BE2C (cell line): ENCODE results near the gene ADAMTSL3.
"Not testable (repeated sequence)": the region's sequence is repeated elsewhere in the genome, so short reads cannot be mapped to it uniquely, and the experiment has no call there.

Experiments used
- DNase-seq: peaks from one replicate; pipeline ENCODE4 v3.0.0-alpha.2; 2020
- H3K27me3 ChIP-seq: fragments of 250-450 bp; sonication (Bioruptor Pico); 2 replicates; pipeline ENCODE4 v1.5.1; 2020; ENCODE audit warnings: mild to moderate bottlenecking
- H3K36me3 ChIP-seq: fragments of 250-450 bp; sonication (Bioruptor Pico); 2 replicates; pipeline ENCODE4 v1.5.1; 2020; ENCODE audit warnings: mild to moderate bottlenecking
- H3K4me1 ChIP-seq: fragments of 250-450 bp; sonication (Bioruptor Pico); 2 replicates; pipeline ENCODE4 v1.5.1; 2020
- H3K4me3 ChIP-seq: 2 replicates; pipeline ENCODE4 v1.5.1; 2011; ENCODE audit warnings: low read depth, low read length
- H3K9me3 ChIP-seq: fragments of 250-450 bp; sonication (Bioruptor Pico); 2 replicates; pipeline ENCODE4 v1.5.1; 2020
- TF ChIP-seq, protein P1 (sequence below): IDR thresholded peaks from 2 replicates; pipeline ENCODE4 v1.5.1; 2012; ENCODE audit warnings: mild to moderate bottlenecking, low read depth, low read length

ADAMTSL3 gene

DNA sequence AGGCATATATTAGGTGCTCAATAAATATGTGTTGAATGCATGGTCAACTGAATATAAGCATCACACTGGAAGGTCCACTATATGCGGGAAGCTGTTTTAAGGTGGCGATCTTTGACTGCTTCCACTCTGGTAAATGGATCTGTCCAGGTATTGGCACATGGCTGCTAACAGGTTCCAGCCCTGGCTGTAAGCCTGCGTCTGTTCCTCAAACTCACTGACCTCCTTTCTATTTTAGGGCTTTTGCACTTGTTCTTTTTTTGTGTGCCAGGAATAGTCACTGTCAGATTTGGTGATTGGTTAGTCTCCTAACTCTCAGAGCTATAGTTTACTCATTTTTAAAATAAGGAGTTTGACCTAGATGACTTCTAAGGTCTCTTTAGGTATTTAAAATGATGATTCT, 46.2 kb downstream of the ADAMTSL3 start:
- Histone ChIP-seq H3K4me1 (no peaks in the 10 kb centered on the region), H3K9me3 (no peaks in the 10 kb centered on the region), H3K4me3 (no peak overlapping the region), H3K36me3 (no peaks in the 10 kb centered on the region), H3K27me3 (no peaks in the 10 kb centered on the region; the same call in 1 of the 2 replicates)
- TF ChIP-seq, protein P1, sequence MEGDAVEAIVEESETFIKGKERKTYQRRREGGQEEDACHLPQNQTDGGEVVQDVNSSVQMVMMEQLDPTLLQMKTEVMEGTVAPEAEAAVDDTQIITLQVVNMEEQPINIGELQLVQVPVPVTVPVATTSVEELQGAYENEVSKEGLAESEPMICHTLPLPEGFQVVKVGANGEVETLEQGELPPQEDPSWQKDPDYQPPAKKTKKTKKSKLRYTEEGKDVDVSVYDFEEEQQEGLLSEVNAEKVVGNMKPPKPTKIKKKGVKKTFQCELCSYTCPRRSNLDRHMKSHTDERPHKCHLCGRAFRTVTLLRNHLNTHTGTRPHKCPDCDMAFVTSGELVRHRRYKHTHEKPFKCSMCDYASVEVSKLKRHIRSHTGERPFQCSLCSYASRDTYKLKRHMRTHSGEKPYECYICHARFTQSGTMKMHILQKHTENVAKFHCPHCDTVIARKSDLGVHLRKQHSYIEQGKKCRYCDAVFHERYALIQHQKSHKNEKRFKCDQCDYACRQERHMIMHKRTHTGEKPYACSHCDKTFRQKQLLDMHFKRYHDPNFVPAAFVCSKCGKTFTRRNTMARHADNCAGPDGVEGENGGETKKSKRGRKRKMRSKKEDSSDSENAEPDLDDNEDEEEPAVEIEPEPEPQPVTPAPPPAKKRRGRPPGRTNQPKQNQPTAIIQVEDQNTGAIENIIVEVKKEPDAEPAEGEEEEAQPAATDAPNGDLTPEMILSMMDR, result no peak
- no peak for DNase-seq

DNA sequence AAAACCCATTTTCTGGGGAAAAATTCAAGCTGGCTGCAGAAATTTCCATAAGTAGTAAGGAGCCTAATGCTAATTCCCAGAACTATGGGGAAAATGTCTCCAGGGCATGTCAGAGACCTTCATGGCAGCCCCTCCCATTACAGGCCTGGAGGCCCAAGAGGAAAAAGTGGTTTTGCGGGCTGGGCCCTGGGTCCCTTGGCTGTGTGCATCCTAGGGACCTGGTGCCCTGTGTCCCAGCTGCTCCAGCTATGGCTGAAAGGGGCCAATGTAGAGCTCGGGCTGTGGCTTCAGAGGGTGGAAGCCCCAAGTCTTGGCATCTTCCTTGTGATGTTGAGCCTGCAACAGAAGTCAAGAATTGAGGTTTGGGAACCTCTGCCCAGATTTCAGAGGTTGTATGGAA, 48.4 kb downstream of the ADAMTSL3 start:
- H3K36me3 ChIP-seq, H3K4me1 ChIP-seq, DNase-seq, H3K9me3 ChIP-seq, H3K27me3 ChIP-seq, H3K4me3 ChIP-seq: not testable (repeated sequence)

DNA sequence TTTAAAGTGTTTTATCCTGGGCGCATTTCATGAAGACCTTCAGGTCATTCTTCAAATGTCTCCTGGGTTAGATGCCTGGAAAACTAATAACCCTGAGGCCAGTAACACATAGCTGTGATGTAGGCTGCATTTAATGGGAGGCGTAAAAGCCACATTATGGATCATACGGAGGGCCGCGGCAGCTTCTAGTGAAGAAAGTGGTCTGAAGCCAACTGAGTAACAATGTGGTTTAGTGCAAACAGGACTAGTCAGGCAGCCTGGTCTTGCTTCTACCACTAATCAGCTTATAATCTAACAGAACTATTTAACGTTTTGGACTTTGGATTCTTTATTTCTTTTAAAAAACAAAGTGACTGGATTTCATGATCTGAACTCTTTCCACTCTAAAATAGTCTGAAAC, 54.4 kb downstream of the ADAMTSL3 start:
- DNase-seq, result no peak
- TF ChIP-seq, protein P1, result no peak

DNA sequence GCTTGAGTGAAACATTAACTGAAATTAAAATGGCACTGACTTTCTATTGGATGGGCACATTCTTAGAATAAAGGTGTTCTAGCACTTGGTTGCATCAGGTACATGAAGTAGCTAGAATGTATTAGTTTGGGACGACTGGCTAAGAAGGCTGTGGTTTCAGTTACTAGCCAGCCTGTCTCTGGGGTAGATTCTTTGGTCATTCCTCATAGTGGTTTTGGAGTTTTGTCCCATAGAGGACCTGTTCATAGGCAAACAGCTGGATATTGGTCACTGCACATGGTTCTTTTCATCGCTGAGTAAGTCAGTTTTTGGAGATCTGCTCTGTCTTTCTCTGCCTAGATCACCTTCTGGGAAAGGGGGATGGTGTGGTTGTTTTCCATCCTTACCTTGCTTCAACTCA, 55.3 kb downstream of the ADAMTSL3 start:
- Histone ChIP-seq H3K9me3 (no peaks in the 10 kb centered on the region), H3K27me3 (peaks cover 2% of the 10 kb centered on the region), H3K36me3 (no peaks in the 10 kb centered on the region), H3K4me3 (no peak overlapping the region), H3K4me1 (no peaks in the 10 kb centered on the region)
- TF ChIP-seq, protein P1, result no peak
- no peak for DNase-seq

More for the DNA sequence above, 54.4 kb downstream of the ADAMTSL3 start:
- no peak overlapping the region for H3K4me3 ChIP-seq
- H3K9me3 ChIP-seq, result no peaks in the 10 kb centered on the region
- peaks cover 2% of the 10 kb centered on the region for H3K27me3 ChIP-seq
- H3K4me1 ChIP-seq, result no peaks in the 10 kb centered on the region
- H3K36me3 ChIP-seq, result no peaks in the 10 kb centered on the region

DNA sequence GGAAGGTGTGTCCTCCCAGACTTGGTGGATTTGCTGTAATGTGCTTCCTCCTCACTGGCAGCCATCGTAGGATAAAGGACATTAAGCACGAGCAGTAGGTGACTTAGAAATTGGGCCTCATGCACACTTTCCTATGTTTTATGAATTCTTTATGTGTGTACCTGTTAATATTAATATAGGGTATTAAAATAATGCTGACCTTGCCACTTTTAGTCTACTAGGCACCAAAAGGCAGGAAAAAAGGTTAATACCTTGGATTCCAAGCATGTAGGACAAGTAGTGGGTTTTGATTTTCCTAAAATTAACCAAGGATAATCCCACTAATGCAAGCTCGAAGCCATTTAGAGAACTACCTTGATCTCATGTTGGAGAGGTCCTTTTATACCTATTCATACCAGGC, 55.9 kb downstream of the ADAMTSL3 start:
- H3K27me3 ChIP-seq, result peaks cover 2% of the 10 kb centered on the region

DNA sequence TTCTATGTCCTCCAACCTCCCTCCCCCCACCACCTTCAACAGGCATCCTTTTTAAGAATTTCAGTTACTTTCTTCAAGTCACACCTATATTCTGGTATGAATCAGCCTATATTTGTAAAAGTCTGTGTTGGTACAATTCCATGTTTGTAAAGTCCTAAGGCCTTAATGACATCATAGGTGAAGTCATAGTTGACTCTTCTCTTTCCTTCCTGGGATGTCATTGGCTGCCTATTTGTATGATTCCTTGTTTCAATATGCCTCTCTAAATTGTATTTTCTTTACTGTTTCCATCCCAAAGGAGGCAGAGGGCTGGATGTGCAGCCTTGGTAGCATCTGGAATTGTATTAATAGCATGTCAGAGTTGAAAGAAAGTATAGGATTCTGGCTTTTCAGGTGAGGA, 56.5 kb downstream of the ADAMTSL3 start:
- peaks cover 2% of the 10 kb centered on the region; the same call in 1 of the 2 replicates for H3K27me3 ChIP-seq
- TF ChIP-seq, protein P1, result no peak

More for the DNA sequence above, 55.9 kb downstream of the ADAMTSL3 start:
- H3K4me3 ChIP-seq, result no peak overlapping the region
- no peaks in the 10 kb centered on the region for H3K4me1 ChIP-seq
- no peaks in the 10 kb centered on the region for H3K36me3 ChIP-seq
- H3K9me3 ChIP-seq, result no peaks in the 10 kb centered on the region
- no peak for DNase-seq
- TF ChIP-seq, protein P1, result no peak

DNA sequence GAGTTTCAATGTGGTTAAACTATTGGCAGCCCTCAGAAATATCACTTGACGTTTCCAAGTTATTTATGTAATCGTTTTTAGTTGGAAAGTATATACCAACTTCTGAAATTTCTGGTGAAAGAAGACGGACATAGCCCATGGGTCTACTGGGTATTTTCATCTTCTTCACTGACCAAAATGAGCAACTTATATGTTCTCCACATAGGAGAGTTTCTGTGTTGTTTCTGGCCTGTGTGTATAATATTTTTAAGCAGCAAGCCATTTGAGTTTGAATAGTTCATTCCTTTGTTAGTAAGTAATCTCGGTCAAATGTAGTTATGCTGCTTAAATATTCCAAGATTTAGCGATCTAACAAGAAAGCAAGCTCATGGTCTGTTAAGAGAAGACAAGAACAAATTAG, 57.3 kb downstream of the ADAMTSL3 start:
- TF ChIP-seq, protein P1, result no peak
- H3K4me3 ChIP-seq, result no peak overlapping the region
- H3K4me1 ChIP-seq, result no peaks in the 10 kb centered on the region
- no peaks in the 10 kb centered on the region for H3K36me3 ChIP-seq
- no peak for DNase-seq
- no peaks in the 10 kb centered on the region for H3K9me3 ChIP-seq
- peaks cover 2% of the 10 kb centered on the region; the same call in 1 of the 2 replicates for H3K27me3 ChIP-seq

More for the DNA sequence above, 56.5 kb downstream of the ADAMTSL3 start:
- Histone ChIP-seq H3K4me1 (no peaks in the 10 kb centered on the region), H3K36me3 (no peaks in the 10 kb centered on the region), H3K9me3 (no peaks in the 10 kb centered on the region), H3K4me3 (no peak overlapping the region)
- no peak for DNase-seq
